ENCODE data around the gene MPP2. TPM values are rescaled to one million over a fixed set of nuclear protein-coding genes. Genes with fewer than 3 reads are reported as not detected.

MPP2 gene
- total RNA-seq, 2 donors from 2014 or later = 10.7 to 15.0 TPM

DNA sequence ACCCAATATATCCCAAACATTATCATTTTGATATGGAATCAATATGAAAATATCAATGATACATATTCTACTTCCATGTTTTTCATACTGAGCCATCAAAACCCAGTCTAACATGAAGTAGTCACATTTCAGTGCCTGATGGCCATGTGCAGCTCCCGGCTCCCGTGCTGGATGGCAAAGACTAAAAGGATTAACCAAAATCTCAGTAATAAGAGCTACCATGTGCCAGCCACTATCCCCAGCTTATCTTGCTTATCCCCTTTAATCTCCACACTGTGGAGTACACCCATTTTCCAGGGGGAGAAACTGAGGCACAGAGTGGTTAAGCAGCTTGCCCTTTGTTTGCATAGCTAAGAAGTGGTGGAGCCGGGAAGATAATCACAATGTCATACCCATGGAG lies 51.2 kb downstream of the MPP2 start:
- Histone ChIP-seq H3K9me3 (no peaks in the 10 kb centered on the region), H3K27me3 (replicated peaks; ENCODE audit: insufficient read depth) (no peaks in the 10 kb centered on the region), H3K4me3 (no peak overlapping the region), H3K36me3 (no peaks in the 10 kb centered on the region), H3K4me1 (ENCODE audit: control insufficient read depth in 1 of 2, low read depth in 2 of 2) (peaks cover 12 to 21% of the 10 kb centered on the region in 2 donors), H3K27ac (no peak overlapping the region)
- no peak for ATAC-seq (ENCODE audit: insufficient number of reproducible peaks, low FRiP score, low read depth)
- TF ChIP-seq, protein P1, sequence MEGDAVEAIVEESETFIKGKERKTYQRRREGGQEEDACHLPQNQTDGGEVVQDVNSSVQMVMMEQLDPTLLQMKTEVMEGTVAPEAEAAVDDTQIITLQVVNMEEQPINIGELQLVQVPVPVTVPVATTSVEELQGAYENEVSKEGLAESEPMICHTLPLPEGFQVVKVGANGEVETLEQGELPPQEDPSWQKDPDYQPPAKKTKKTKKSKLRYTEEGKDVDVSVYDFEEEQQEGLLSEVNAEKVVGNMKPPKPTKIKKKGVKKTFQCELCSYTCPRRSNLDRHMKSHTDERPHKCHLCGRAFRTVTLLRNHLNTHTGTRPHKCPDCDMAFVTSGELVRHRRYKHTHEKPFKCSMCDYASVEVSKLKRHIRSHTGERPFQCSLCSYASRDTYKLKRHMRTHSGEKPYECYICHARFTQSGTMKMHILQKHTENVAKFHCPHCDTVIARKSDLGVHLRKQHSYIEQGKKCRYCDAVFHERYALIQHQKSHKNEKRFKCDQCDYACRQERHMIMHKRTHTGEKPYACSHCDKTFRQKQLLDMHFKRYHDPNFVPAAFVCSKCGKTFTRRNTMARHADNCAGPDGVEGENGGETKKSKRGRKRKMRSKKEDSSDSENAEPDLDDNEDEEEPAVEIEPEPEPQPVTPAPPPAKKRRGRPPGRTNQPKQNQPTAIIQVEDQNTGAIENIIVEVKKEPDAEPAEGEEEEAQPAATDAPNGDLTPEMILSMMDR (IDR thresholded peaks at IDR 0.05) = no peak
- DNase-seq (ENCODE audit: low spot score) = no peak

DNA sequence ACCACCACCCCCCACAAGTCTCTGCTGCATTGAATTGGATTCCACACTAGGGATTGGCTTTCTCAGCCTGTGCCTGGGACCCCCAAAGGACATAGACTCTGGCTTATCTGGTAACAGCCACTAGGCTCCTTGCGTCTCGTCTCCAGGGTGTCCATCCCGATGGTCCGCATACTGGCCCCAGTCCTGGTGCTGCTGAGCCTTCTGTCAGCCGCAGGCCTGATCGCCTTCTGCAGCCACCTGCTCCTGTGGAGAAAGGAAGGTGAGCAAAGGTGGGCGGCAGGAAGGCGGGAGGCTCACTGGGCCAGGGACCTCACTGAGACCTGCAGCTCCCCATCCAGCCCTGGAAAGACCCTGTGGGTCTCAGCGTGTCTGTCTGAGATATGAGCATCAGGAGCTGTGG lies 52.3 kb downstream of the MPP2 start:
- TF ChIP-seq, protein P1 (IDR thresholded peaks at IDR 0.05) = no peak
- no peak for DNase-seq (ENCODE audit: low spot score)
- Histone ChIP-seq H3K4me1 (ENCODE audit: control insufficient read depth in 1 of 2, low read depth in 2 of 2) (peaks cover 1 to 11% of the 10 kb centered on the region in 2 donors), H3K36me3 (no peaks in the 10 kb centered on the region), H3K4me3 (no peak overlapping the region), H3K27me3 (replicated peaks; ENCODE audit: insufficient read depth) (no peaks in the 10 kb centered on the region), H3K27ac (no peak overlapping the region), H3K9me3 (no peaks in the 10 kb centered on the region)
- ATAC-seq (ENCODE audit: insufficient number of reproducible peaks, low FRiP score, low read depth) = no peak

DNA sequence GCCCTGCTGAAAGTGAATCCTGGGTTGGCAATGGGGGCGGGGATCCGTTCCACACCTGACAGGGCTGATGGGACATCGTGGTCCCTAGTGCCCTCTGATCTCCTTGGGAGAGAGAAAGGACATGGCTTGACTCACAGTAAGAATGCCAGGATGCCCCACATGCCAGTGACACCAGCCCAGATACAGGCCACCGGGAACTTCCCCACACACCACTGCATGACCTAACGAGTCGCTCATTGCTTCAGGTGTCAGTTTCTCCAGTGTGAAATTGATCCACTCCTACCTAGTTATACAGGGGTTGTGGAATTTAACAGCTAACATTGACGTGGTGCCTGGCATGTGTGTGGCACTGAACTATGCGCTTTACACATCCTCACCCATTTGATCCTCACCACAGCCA lies 52.8 kb downstream of the MPP2 start:
- no peaks in the 10 kb centered on the region for H3K36me3 ChIP-seq
- no peak for DNase-seq (ENCODE audit: low spot score)
- H3K4me3 ChIP-seq = no peak overlapping the region
- no peak overlapping the region for H3K27ac ChIP-seq
- peaks cover 0 to 5% of the 10 kb centered on the region in 2 donors for H3K4me1 ChIP-seq (ENCODE audit: control insufficient read depth in 1 of 2, low read depth in 2 of 2)
- ATAC-seq (ENCODE audit: insufficient number of reproducible peaks, low FRiP score, low read depth) = no peak
- H3K9me3 ChIP-seq = no peaks in the 10 kb centered on the region
- H3K27me3 ChIP-seq (replicated peaks; ENCODE audit: insufficient read depth) = no peaks in the 10 kb centered on the region
- TF ChIP-seq, protein P1 (IDR thresholded peaks at IDR 0.05) = no peak

DNA sequence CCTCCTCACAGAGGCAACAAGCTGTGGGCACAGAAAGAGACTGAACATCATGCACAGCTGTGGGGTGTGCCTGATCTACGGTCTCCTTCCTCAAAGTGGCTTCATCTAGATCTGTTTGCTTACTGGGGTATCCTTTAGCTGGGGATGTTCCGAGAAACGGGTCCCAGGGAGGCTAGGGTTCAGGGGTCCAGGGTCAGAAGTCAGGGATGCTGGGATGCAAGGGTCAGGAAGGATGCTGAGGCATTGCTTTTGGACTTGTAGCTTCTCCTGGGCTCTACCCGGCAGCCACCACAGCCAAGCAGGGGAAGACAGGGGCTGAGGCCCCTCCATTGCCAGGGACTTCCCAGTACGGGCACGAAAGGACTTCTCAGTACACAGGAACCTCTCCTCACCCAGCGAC lies 53.8 kb downstream of the MPP2 start:
- Histone ChIP-seq H3K4me1 (ENCODE audit: control insufficient read depth in 1 of 2, low read depth in 2 of 2) (no peaks in the 10 kb centered on the region), H3K36me3 (no peaks in the 10 kb centered on the region), H3K9me3 (no peaks in the 10 kb centered on the region), H3K4me3 (no peak overlapping the region), H3K27me3 (replicated peaks; ENCODE audit: insufficient read depth) (no peaks in the 10 kb centered on the region), H3K27ac (no peak overlapping the region)
- no peak for DNase-seq (ENCODE audit: low spot score)
- ATAC-seq (ENCODE audit: insufficient number of reproducible peaks, low FRiP score, low read depth) = no peak
- TF ChIP-seq, protein P1 (IDR thresholded peaks at IDR 0.05) = no peak

DNA sequence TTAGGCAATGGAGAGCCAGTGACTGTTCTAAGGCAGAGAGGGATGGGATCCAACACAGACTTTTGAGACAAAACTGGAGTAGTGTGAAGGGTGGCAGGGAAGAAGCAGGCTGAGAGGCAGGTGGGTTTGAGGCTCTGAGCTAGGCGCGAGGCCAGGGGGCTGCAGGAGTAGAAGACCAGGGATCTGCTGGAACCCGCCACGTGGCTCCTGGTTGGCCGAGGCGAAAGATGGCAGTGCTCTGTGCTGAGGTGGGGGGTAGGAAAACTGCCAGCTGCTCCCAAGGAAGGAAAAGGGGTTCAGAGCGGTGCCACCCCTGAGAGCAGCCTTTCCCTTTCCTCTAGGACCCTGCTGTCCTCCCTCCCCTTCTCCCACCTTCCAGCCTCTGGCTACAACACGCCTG lies 54.8 kb downstream of the MPP2 start:
- H3K4me1 ChIP-seq (ENCODE audit: control insufficient read depth in 1 of 2, low read depth in 2 of 2) = no peaks in the 10 kb centered on the region
- DNase-seq (ENCODE audit: low spot score) (no peak), ATAC-seq (ENCODE audit: insufficient number of reproducible peaks, low FRiP score, low read depth) (no peak)
- TF ChIP-seq, protein P1 (IDR thresholded peaks at IDR 0.05) = no peak
- H3K27me3 ChIP-seq (replicated peaks; ENCODE audit: insufficient read depth) = no peaks in the 10 kb centered on the region
- H3K36me3 ChIP-seq = no peaks in the 10 kb centered on the region
- H3K27ac ChIP-seq = no peak overlapping the region
- H3K9me3 ChIP-seq = no peaks in the 10 kb centered on the region
- H3K4me3 ChIP-seq = no peak overlapping the region
